Upper lobe of right lung (tissue), 1 donor: ENCODE measurements around the gene CHTF8. TPM values are rescaled to one million over a fixed set of nuclear protein-coding genes. Genes with fewer than 3 reads are reported as not detected.

Experiments used
- ATAC-seq: fragments of 200-7000 bp; cut with Tn5 transposase; one replicate; pipeline ENCODE4 v1.9.1; 2020; ENCODE audit warnings: mild to moderate bottlenecking, moderate library complexity
- DNase-seq: peaks from one replicate; pipeline ENCODE4 v3.0.0-alpha.2; 2020
- H3K27ac ChIP-seq: fragments of 200-600 bp; one replicate; pipeline ENCODE4 v1.8.0; 2022
- H3K27me3 ChIP-seq: fragments of 200-600 bp; one replicate; pipeline ENCODE4 v1.8.0; 2022; ENCODE audit warnings: mild to moderate bottlenecking
- H3K36me3 ChIP-seq: fragments of 200-600 bp; one replicate; pipeline ENCODE4 v1.8.0; 2022
- H3K4me1 ChIP-seq: fragments of 200-600 bp; one replicate; pipeline ENCODE4 v1.8.0; 2022
- H3K4me3 ChIP-seq: fragments of 200-600 bp; one replicate; pipeline ENCODE4 v1.8.0; 2022; ENCODE audit warnings: mild to moderate bottlenecking
- H3K9me3 ChIP-seq: fragments of 200-600 bp; one replicate; pipeline ENCODE4 v1.8.0; 2022
- intact Hi-C: fragments of 100-400 bp; cut with DNase I; formaldehyde crosslinking; loops from one replicate; pipeline ENCODE4 v1.11.0; 2022
- total RNA-seq: library from RNA; stranded (reverse); fragmentation: NEBNext Ultra II Directional; extraction: Animal tissue kit (Norgen Biotek cat#: 25700); gene quantifications from one replicate; pipeline ENCODE4 v1.2.1, GENCODE V29; 2021
- TF ChIP-seq, protein P1 (sequence below): fragments of 200-600 bp; IDR thresholded peaks from one replicate; pipeline ENCODE4 v1.8.0; 2022; ENCODE audit warnings: antibody characterized with exemption
- donor health status: DM: no; HTN: yes; CAD: no; lungs with severe emphysema.

Gene CHTF8
- total RNA-seq, 1 donor from 2014 or later: 97.3 TPM

DNA sequence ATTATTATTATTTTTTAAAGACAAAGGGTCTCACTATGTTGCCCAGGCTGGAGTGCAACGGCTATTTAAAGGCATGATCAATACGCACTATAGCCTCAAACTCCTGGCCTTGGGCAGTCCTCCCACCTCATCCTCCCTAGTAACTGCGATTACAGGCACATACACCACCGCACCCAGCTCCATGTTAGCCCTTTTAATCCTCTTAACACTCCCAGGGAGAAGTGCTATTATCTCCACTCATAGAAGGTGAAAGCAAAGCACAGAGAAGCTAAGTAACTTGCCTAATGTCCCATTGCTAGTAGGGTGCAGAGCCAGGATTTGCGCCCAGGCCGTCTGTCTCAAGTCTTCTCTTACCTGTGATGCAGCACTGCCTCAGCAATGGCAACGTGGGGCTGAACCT, 22.0 kb downstream of the CHTF8 start:
- no peak for ATAC-seq

DNA sequence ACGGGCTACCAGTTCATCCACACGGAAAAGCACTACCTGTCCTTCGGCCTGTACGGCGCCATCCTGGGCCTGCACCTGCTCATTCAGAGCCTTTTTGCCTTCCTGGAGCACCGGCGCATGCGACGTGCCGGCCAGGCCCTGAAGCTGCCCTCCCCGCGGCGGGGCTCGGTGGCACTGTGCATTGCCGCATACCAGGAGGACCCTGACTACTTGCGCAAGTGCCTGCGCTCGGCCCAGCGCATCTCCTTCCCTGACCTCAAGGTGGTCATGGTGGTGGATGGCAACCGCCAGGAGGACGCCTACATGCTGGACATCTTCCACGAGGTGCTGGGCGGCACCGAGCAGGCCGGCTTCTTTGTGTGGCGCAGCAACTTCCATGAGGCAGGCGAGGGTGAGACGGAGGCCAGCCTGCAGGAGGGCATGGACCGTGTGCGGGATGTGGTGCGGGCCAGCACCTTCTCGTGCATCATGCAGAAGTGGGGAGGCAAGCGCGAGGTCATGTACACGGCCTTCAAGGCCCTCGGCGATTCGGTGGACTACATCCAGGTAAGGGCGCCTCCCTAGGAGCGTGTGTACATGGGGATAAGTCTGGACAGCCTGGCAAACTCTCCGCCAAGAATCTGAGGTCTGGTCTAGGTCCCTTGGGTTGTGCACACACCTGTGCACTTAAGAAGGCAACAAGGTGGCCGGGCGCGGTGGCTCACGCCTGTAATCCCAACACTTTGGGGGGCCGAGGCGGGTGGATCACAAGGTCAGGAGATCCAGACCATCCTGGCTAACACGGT, 22.7 kb downstream of the CHTF8 start:
- ATAC-seq (no peak), DNase-seq (peak; percentile 62)
- TF ChIP-seq, protein P1, sequence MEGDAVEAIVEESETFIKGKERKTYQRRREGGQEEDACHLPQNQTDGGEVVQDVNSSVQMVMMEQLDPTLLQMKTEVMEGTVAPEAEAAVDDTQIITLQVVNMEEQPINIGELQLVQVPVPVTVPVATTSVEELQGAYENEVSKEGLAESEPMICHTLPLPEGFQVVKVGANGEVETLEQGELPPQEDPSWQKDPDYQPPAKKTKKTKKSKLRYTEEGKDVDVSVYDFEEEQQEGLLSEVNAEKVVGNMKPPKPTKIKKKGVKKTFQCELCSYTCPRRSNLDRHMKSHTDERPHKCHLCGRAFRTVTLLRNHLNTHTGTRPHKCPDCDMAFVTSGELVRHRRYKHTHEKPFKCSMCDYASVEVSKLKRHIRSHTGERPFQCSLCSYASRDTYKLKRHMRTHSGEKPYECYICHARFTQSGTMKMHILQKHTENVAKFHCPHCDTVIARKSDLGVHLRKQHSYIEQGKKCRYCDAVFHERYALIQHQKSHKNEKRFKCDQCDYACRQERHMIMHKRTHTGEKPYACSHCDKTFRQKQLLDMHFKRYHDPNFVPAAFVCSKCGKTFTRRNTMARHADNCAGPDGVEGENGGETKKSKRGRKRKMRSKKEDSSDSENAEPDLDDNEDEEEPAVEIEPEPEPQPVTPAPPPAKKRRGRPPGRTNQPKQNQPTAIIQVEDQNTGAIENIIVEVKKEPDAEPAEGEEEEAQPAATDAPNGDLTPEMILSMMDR: no peak
- Histone ChIP-seq H3K4me1 (peaks cover 33% of the 10 kb centered on the region), H3K27me3 (peaks cover 11% of the 10 kb centered on the region), H3K4me3 (no peak overlapping the region), H3K9me3 (no peaks in the 10 kb centered on the region), H3K36me3 (peaks cover 37% of the 10 kb centered on the region), H3K27ac (no peak overlapping the region)
- intact Hi-C loops: loop anchor here (10.0 kb wide), 2 partner anchors 205 to 585 kb away; no protein-coding TSS in a partner anchor

More for the DNA sequence above, 22.0 kb downstream of the CHTF8 start:
- Histone ChIP-seq H3K4me3 (no peak overlapping the region), H3K27ac (no peak overlapping the region), H3K27me3 (peaks cover 9% of the 10 kb centered on the region), H3K4me1 (peaks cover 32% of the 10 kb centered on the region), H3K36me3 (peaks cover 44% of the 10 kb centered on the region), H3K9me3 (no peaks in the 10 kb centered on the region)
- intact Hi-C loops: loop anchor here (10.0 kb wide), 2 partner anchors 206 to 586 kb away; no protein-coding TSS in a partner anchor
- TF ChIP-seq, protein P1: no peak
- peak; percentile 15 for DNase-seq

DNA sequence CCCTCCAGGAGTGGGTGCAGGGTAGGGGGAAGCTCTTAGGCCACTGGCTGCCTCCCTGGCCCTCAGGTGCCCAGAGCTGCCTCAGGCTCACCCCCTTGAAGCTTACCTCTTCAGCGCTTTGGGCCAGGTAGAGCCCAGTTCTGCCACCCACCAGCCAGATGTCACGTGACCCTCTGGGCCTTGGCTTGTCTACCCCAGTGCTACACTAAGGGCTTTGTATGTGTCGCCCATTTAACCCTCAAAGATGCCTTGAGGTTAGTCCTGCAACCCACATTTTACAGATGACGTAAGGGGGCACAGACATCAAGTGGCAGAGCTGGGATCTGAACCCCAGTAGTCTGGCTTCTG, 23.5 kb downstream of the CHTF8 start:
- intact Hi-C loops: no loop called here
- peaks cover 29% of the 10 kb centered on the region for H3K36me3 ChIP-seq
- TF ChIP-seq, protein P1: no peak
- peak; percentile 45 for DNase-seq
- no peaks in the 10 kb centered on the region for H3K9me3 ChIP-seq
- no peak overlapping the region for H3K27ac ChIP-seq
- H3K4me1 ChIP-seq: peaks cover 33% of the 10 kb centered on the region
- no peak for ATAC-seq
- H3K4me3 ChIP-seq: no peak overlapping the region
- peaks cover 11% of the 10 kb centered on the region for H3K27me3 ChIP-seq

DNA sequence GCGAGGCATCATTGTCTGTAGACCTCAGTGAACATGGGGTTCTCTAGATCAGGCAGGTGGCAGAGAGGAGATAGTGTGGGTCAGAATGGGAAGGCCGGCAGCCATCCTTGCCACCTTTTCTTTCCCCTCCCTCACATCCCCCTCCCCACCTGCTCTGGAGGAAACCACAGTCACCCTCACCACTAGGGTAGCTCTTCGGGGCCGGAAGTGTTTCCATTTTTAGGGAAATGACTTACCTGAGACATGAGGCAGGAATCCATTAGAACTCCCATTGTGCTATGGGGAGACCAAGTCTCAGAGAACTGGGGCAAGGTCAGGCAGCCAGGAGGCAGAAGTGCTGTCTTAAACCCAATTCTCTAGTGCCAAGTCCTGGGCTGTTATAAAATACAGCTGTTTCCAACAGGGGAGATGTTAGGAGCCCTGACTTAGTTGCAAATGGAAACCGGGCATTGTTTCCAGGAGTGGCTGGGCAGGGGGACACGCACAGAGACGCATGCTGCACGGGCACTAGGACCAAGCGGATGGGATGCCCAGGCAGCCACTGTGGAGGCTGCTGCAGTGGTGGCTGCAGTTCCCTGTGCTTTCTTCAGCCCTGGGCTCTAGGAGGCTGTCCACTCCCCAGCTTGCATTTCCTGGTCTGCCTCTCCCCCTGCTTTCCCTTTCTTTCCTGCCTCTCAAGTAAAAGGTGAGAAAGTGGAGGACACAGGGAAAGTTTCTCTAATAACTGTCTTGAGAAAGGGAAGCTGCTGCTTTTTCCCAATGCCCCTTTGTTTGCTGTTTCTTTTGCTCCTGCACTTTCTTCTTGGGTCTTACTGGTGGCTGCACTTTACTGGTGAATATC, 24.1 kb downstream of the CHTF8 start:
- DNase-seq (peak; percentile 63), ATAC-seq (peak; percentile 13)
- Histone ChIP-seq H3K9me3 (no peaks in the 10 kb centered on the region), H3K4me1 (peaks cover 33% of the 10 kb centered on the region), H3K27me3 (peaks cover 11% of the 10 kb centered on the region), H3K36me3 (peaks cover 26% of the 10 kb centered on the region), H3K27ac (no peak overlapping the region), H3K4me3 (peak overlapping the region; percentile 51)
- intact Hi-C loops: no loop called here
- TF ChIP-seq, protein P1: no peak

DNA sequence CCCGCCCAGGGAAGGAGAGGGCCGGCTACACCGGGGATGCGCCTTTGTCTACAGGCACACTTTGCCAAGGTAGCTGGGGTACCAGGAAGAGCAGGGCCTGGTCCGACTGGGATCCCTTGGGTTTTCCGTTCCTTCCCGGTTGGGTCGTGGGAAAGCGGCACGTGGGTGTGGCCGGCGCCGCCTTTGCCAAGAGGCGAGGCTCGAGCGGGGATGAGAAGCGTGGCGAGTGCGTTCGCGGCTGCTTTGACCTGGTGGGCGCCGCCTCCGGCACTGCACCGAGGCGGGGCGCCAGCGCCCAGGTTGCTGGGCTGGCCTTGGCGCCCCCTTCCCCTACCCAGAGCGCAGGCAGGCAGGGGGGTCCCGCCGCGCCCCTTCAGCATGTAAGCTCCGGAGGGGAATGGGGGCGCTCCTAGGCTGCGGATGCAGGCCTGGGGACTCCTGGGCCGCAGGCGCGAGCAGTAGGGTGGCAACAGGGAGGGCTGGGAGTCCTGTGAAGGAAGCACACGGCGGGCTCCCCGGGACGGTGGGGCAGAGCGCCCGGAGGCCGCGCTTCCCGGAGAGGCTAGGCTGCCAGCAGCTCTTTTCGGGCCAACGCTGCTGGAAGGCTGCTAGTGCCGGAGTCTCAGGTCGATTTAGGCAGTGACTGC, 24.9 kb downstream of the CHTF8 start:
- peaks cover 11% of the 10 kb centered on the region for H3K27me3 ChIP-seq
- no peak overlapping the region for H3K27ac ChIP-seq
- TF ChIP-seq, protein P1: no peak
- no peaks in the 10 kb centered on the region for H3K9me3 ChIP-seq
- H3K4me3 ChIP-seq: peak overlapping the region; percentile 51
- ATAC-seq: peak; percentile 8
- intact Hi-C loops: no loop called here
- peaks cover 23% of the 10 kb centered on the region for H3K36me3 ChIP-seq
- DNase-seq: peak; percentile 80
- peaks cover 28% of the 10 kb centered on the region for H3K4me1 ChIP-seq
